ENCODE data around the gene KDM7A.
A peak's percentile ranks its signal among the peaks of the same experiment; 100 is the strongest.

KDM7A gene

DNA sequence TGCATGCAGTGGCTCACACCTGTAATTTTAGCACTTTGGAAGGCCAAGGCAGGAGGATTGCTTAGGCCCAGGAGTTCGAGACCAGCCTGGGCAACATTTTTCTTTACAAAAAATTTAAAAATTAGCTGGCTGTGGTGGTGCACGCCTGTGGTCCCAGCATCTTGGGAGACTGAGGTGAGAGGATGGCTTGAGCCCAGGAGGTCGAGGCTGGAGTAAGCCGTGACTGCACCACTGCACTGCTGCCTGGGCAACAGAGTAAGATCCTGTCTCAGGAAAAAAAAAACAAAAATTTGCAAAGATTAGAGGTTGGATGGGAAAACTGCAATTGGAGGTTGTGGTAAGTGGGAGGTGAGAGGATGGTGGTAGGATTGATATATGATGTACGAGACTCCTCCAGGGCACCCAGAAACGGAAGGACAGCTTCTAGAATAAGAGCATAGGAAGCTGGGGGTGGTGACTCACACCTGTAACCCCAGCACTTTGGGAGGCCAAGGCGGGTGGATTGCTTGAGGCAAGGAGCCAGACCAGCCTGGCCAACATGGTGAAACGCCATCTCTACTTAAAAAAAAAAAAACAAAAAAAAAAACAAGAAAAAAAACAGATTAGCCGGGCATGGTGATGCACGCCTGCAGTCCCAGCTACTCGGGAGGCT lies 94.9 kb downstream of the KDM7A start:
- no peak for DNase-seq

- no peak for DNase-seq
Measured at GRCh38 chr7:140080919-140081318, 95.9 kb downstream of the KDM7A start.

GRCh38 chr7:140079121-140079536 lies 97.7 kb downstream of the KDM7A start:
- no peak for DNase-seq

DNA sequence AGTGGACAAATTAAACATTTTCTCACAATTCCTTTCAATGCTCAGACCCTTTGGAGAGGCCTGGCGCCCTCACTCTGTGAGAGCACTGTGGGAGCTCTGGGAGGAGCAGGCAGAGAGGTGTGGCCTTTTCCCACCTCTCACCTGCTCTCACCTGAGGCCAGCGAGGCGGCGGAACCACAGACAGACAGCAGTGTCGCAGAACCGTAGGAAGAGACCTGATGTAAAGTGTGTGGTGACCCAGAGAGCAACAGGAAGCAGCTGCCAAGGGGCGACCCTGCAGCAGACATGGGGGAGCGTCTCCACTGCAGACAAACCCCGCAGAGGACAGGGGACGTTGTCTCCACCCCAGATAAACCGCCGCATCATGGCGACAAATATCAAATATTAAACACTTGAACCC lies 98.4 kb downstream of the KDM7A start:
- no peak for DNase-seq

DNA sequence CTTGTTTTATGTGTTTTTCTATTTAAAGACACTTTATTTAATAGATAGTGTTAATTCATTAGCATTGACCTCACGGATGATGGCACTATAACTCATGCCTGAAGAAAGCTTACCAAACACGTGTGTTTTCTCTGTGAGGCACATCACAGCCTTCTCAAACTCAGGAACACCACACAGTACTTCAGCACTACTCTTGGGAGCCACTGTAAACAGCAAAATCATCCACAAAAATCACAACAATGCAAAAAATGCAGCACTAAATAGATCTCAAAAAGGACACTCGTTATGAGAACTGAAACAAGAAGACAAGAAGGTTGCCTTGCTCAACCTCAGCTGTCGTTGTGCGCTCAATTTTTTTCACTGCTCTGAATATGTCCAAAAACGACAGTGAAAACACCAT lies 102.0 kb downstream of the KDM7A start:
- DNase-seq: no peak

GRCh38 chr7:140070546-140070945 lies 106.2 kb downstream of the KDM7A start:
- no peak for DNase-seq

- DNase-seq: no peak
Measured at GRCh38 chr7:140069298-140069949, 107.4 kb downstream of the KDM7A start.

- no peak for DNase-seq
Measured at GRCh38 chr7:140068033-140068432, 108.8 kb downstream of the KDM7A start.

GRCh38 chr7:140067052-140067451 lies 109.7 kb downstream of the KDM7A start:
- no peak for DNase-seq

- peak; percentile 84 for DNase-seq
Measured at GRCh38 chr7:140062528-140063299, 114.1 kb downstream of the KDM7A start, which contains the start of gene PARP12. Gene PARP12 (minus strand): TSS chr7:140062951. CDS start chr7:140062847, 104 bp downstream.

GRCh38 chr7:140062118-140062527 lies 114.7 kb downstream of the KDM7A start:
- peak; percentile 43 for DNase-seq

DNA sequence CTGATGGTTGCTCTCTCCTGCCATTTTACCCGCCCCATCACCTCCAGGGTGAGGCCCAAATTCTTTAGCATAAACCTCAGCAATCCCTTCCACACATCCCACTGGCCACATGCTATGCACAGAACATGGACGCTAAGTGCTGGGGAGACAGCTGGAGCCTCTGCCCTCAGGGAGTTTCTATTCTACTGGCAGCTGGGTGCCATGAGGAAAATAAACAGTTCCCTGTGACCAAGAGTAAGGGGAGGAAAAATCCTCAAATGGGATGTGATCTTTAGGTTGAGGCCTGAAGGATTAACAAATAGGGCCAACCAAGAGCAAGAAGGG lies 115.2 kb downstream of the KDM7A start:
- DNase-seq: no peak

GRCh38 chr7:140060788-140061606 lies 115.8 kb downstream of the KDM7A start:
- DNase-seq: no peak

DNA sequence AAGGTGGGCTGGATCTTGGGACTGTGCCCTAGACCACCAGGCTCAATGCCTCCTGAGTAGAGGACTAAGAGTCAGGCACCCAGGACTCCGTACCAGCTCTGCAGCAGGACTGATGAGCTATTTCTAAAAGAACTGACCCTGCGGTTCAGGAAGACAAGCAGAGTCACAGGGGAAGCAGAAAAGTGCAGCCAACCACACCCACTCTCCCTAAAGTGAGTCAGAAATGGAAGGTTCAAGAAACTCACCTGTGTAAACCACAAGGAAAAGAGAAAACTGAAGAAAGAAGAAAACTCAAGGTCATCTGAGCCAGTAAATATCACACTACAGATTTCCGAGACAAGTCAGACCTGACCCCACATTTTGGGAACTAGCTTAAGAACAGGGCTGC lies 116.5 kb downstream of the KDM7A start:
- no peak for DNase-seq

DNA sequence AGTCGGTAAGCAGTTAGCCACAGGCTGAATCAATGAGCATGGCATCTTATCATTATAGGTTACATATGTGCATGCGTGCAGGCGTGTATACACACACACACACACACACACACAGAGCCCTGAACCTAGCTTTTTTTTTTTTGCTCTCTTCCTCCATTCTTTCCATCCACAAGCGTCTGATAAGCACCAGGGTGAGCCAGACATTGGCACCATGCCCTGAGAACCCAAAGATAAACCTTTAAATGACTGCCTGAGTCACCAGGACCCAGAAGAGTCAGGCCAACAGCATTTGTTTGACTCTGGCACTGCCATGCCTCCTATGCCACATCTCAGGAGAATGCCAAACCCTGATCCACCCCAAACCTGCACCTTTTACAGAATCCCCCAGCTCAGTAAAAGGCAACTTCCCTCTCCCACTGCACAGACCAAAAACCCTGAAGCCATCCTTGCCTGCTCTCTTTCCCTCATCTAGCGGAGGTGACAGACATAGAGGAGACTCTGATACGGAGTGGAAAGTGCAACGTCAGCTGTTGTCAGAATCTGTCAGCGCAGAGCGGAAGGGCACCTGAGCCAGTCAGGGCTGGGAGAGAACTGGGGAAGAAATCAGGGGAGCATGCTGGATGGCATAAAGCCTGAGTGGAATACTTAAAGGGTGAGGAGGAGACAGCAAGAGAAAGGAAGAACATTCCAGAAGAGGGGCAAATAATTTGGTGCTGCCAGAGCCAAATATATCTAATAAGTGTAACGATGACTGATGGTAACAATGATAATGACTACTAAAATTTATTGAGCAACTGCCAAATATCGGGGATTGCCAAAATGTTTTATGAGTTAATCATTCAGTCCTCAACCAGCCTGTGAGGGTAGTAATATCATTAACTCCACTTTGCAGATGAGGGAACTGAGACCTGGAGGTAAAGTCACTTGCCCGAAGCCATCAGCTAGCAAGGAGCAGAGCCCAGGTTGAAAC lies 117.2 kb downstream of the KDM7A start:
- no peak for DNase-seq

- no peak for DNase-seq
Measured at GRCh38 chr7:140058517-140058916, 118.3 kb downstream of the KDM7A start.

- DNase-seq: no peak
Measured at GRCh38 chr7:140057143-140057535, 119.6 kb downstream of the KDM7A start.

GRCh38 chr7:140056431-140057142 lies 120.2 kb downstream of the KDM7A start:
- DNase-seq: no peak

DNA sequence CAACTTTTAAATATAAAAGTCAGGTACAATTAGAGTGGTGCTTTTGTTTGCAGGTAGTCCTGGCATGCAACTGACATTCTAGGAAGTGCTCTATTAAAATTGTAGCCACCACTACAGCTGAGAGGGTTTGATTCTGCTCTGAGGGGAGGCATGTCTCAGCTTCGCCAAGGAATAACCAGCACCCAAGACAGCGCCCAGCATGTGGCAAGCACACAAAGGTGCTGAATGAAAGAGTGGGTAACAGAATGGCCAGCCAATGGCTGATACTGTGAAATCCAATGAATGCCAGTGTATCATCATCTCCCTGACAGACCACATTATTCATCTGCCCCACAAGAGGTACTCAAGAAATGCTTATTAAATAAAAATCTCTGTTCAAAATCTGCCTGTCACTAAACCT lies 121.0 kb downstream of the KDM7A start:
- DNase-seq: no peak

DNA sequence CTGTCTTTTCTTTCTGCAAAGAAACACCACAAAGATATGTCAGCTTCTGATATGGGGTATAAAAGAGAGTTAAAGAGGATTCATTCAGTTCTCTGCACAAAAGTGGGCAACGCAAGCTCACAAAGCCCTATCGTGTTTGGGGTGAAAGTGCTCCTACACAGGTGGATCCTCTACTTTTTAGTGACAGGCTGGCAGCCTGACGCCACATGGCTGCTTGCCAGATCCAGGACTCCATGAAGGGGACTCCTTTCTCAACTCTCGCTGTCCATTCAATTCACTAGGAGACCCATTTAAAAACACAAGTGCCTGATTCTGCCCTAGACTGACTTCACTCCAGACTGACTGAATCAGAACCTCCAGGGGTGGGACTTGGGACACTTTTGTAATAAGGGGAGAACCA lies 122.0 kb downstream of the KDM7A start:
- DNase-seq: no peak
